Measurements from ENCODE around the gene CSNK1G1. TPM values are rescaled to one million over a fixed set of nuclear protein-coding genes. Genes with fewer than 3 reads are reported as not detected.

Gene CSNK1G1
- total and polyA plus RNA-seq, 2 experiments from 2014 or later: 8.7 to 18.0 TPM

GRCh38 chr15:64162869-64163658 is 192.9 kb downstream of the CSNK1G1 start, which contains the start of gene PPIB:
Gene PPIB (minus strand): TSS chr15:64163022. CDS start chr15:64162986, 36 bp downstream.
- Histone ChIP-seq H3K27me3 (no peaks in the 10 kb centered on the region), H3K4me1 (ENCODE audit: low read depth) (peaks cover 36% of the 10 kb centered on the region), H3K36me3 (peaks cover 17% of the 10 kb centered on the region), H3K27ac (peak within 1 kb of the TSS; percentile 89), H3K4me3 (peak within 1 kb of the TSS; percentile 58), H3K9me3 (ENCODE audit: low read depth) (no peaks in the 10 kb centered on the region)
- peak; percentile 41 for TF ChIP-seq CTCF (IDR thresholded peaks at IDR 0.05; ENCODE audit: low read depth, low read length)
- peak; percentile 98 to 99 for DNase-seq (ENCODE audit: low read depth in 1 of 2, low spot score in 1 of 2)

DNA sequence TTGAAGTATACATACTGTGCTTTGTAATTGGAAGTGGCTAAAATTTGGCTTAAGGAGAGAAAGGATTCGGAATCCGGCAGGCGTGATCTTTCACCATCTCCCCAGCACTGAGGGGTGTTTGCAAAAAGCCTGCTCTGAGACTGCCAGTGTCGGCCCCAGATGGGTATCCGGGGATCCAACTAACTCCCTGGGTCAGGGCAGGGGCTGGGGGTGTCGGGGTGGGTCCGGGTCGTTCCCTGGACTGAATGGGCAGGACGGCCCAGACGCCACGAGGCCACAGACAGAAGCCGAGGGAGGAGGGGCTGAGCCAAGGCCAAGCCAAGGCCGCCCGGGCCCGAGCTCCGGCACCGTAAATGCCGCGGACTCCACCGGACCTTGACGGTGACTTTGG is 193.5 kb downstream of the CSNK1G1 start:
- peak overlapping the region; percentile 58 for H3K4me3 ChIP-seq
- no peaks in the 10 kb centered on the region for H3K27me3 ChIP-seq
- no peaks in the 10 kb centered on the region for H3K9me3 ChIP-seq (ENCODE audit: low read depth)
- TF ChIP-seq CTCF (IDR thresholded peaks at IDR 0.05; ENCODE audit: low read depth, low read length): no peak
- peaks cover 23% of the 10 kb centered on the region for H3K36me3 ChIP-seq
- no peak for DNase-seq (ENCODE audit: low read depth in 1 of 2, low spot score in 1 of 2)
- H3K27ac ChIP-seq: peak overlapping the region; percentile 89
- H3K4me1 ChIP-seq (ENCODE audit: low read depth): peaks cover 36% of the 10 kb centered on the region

- H3K27me3 ChIP-seq: no peaks in the 10 kb centered on the region
- no peak for TF ChIP-seq CTCF (IDR thresholded peaks at IDR 0.05; ENCODE audit: low read depth, low read length)
- H3K27ac ChIP-seq: peak overlapping the region; percentile 89
- H3K36me3 ChIP-seq: peaks cover 29% of the 10 kb centered on the region
- no peaks in the 10 kb centered on the region for H3K9me3 ChIP-seq (ENCODE audit: low read depth)
- peaks cover 36% of the 10 kb centered on the region for H3K4me1 ChIP-seq (ENCODE audit: low read depth)
- DNase-seq (ENCODE audit: low read depth in 1 of 2, low spot score in 1 of 2): no peak
- H3K4me3 ChIP-seq: peak overlapping the region; percentile 58
Measured at GRCh38 chr15:64161688-64162477, 194.1 kb downstream of the CSNK1G1 start.

DNA sequence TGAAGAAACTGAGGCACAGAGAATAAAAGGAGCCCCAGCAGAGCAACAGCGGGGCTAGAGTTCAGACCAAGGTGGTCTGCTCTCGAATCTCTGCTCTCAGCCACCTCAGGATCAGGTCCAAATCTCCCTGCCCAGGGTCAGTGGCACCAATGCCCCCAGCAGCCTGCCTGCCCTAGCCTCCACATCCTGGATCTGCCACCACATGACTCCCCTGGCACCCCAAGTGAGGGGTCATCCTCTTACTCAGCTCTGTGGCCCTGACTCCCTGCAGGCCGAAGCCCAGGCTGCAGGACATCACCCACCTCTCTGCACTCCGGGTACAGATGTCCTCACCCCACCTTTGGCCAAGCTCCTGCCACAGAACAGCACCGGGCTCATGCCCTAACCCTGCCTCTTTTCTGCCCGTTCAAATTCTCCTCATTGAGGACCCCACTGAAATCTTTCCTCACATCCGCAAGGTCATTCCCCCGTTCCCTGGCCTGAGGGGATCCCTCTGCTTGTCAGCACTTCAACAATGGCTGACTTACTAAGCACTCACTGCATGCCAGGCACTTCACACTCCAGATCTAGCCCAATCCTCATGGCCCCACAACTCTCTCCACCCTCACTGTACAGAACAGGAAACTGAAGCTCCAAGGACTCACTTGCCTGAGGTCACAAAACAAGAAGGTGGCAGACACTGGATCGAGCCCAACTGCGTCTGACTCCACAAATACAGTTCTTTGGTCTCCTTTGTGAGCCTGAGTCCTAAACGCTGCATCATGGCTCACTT is 197.4 kb downstream of the CSNK1G1 start:
- H3K4me1 ChIP-seq (ENCODE audit: low read depth): peaks cover 31% of the 10 kb centered on the region
- H3K36me3 ChIP-seq: peaks cover 41% of the 10 kb centered on the region
- peak overlapping the region; percentile 78 for H3K27ac ChIP-seq
- no peaks in the 10 kb centered on the region for H3K27me3 ChIP-seq
- no peak for TF ChIP-seq CTCF (IDR thresholded peaks at IDR 0.05; ENCODE audit: low read depth, low read length)
- peak in 1 of 2 donors; percentile 83 for DNase-seq (ENCODE audit: low read depth in 1 of 2, low spot score in 1 of 2)
- H3K4me3 ChIP-seq: no peak overlapping the region
- no peaks in the 10 kb centered on the region for H3K9me3 ChIP-seq (ENCODE audit: low read depth)

- Histone ChIP-seq H3K36me3 (peaks cover 41% of the 10 kb centered on the region), H3K4me3 (no peak overlapping the region), H3K9me3 (ENCODE audit: low read depth) (no peaks in the 10 kb centered on the region), H3K27ac (peak overlapping the region; percentile 78), H3K4me1 (ENCODE audit: low read depth) (peaks cover 29% of the 10 kb centered on the region), H3K27me3 (peaks cover 7% of the 10 kb centered on the region)
- no peak for TF ChIP-seq CTCF (IDR thresholded peaks at IDR 0.05; ENCODE audit: low read depth, low read length)
- DNase-seq (ENCODE audit: low read depth in 1 of 2, low spot score in 1 of 2): no peak
Measured at GRCh38 chr15:64157599-64158125, 198.3 kb downstream of the CSNK1G1 start.

All from cardiac muscle cell (in vitro differentiated cells and primary cell).